Calu3 (cell line): Measurements from ENCODE around the gene TMEM181. TPM values are rescaled to one million over a fixed set of nuclear protein-coding genes. Genes with fewer than 3 reads are reported as not detected.

Experiments used
- Bru-seq: library from RNA; stranded (reverse); fragments of 400-500 nt; gene quantifications from one replicate; lab custom pipeline; 2021; lab: Mats Ljungman, UMichigan
- BruChase-seq, 2 experiments: library from RNA; stranded (reverse); fragments of 400-500 nt; gene quantifications; one replicate each; lab custom pipeline; 2021; lab: Mats Ljungman, UMichigan
- BruUV-seq: library from RNA; stranded (reverse); fragments of 400-500 nt; replicated peaks from 2 replicates; lab custom pipeline; 2021; lab: Mats Ljungman, UMichigan
- CTCF ChIA-PET: fragments of 300-600 bp; sonication (Branson Sonifier 250); formaldehyde crosslinking; loops from one replicate; lab custom pipeline; 2022; ENCODE audit warnings: antibody characterized with exemption; lab: Charles Lee
- DNase-seq: peaks from one replicate; pipeline ENCODE4 v3.0.0; 2022
- H3K27ac Mint-ChIP-seq: one replicate; pipeline ENCODE4 v1.8.0; 2022; ENCODE audit warnings: mixed read lengths; ENCODE audit not compliant: unreplicated experiment
- H3K27me3 Mint-ChIP-seq: one replicate; pipeline ENCODE4 v1.8.0; 2022; ENCODE audit warnings: mixed read lengths; ENCODE audit not compliant: unreplicated experiment
- H3K36me3 Mint-ChIP-seq: one replicate; pipeline ENCODE4 v1.8.0; 2022; ENCODE audit warnings: mild to moderate bottlenecking, moderate library complexity, mixed read lengths; ENCODE audit not compliant: insufficient read depth, unreplicated experiment
- H3K4me1 Mint-ChIP-seq: one replicate; pipeline ENCODE4 v1.8.0; 2022; ENCODE audit warnings: mild to moderate bottlenecking, low read depth, mixed read lengths; ENCODE audit not compliant: unreplicated experiment
- H3K4me3 Mint-ChIP-seq: one replicate; pipeline ENCODE4 v1.8.0; 2022; ENCODE audit warnings: mild to moderate bottlenecking, low read depth, moderate library complexity, mixed read lengths; ENCODE audit not compliant: unreplicated experiment
- H3K9me3 Mint-ChIP-seq: one replicate; pipeline ENCODE4 v1.8.0; 2022; ENCODE audit warnings: low read depth, mixed read lengths; ENCODE audit not compliant: unreplicated experiment
- intact Hi-C: fragments of 100-400 bp; cut with micrococcal nuclease; formaldehyde crosslinking; loops from one replicate; pipeline ENCODE4 v1.10.0; 2022; ENCODE audit not compliant: unreplicated experiment
- long read RNA-seq: library from polyadenylated mRNA; stranded (forward); transcript quantifications from one replicate; pipeline ENCODE4 v2.0.0, GENCODE V29; 2022
- total RNA-seq: library from RNA; stranded (reverse); gene quantifications from 2 replicates; pipeline ENCODE4 v1.2.3, GENCODE V29; 2022
- TF ChIP-seq, protein P1 (sequence below): fragments of 200-600 bp; IDR thresholded peaks from one replicate; pipeline ENCODE4 v1.8.0; 2022; ENCODE audit warnings: antibody characterized with exemption; ENCODE audit not compliant: unreplicated experiment

TMEM181 gene, protein sequence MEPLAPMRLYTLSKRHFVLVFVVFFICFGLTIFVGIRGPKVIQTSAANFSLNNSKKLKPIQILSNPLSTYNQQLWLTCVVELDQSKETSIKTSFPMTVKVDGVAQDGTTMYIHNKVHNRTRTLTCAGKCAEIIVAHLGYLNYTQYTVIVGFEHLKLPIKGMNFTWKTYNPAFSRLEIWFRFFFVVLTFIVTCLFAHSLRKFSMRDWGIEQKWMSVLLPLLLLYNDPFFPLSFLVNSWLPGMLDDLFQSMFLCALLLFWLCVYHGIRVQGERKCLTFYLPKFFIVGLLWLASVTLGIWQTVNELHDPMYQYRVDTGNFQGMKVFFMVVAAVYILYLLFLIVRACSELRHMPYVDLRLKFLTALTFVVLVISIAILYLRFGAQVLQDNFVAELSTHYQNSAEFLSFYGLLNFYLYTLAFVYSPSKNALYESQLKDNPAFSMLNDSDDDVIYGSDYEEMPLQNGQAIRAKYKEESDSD
- total RNA-seq (42.9 and 48.7 TPM in 2 replicates), Bru-seq, nascent RNA (percentile 82 among the genes with signal in this experiment), BruChase-seq, experiment 1, labeled RNA remaining after a 6-hour chase (percentile 94 among the genes with signal in this experiment), BruChase-seq, experiment 2, labeled RNA remaining after a 2-hour chase (percentile 94 among the genes with signal in this experiment)
- long read RNA-seq, partial matches to known transcripts: 1 of 38 reads
- long read RNA-seq, other reads (novel, unspliced or antisense): 37 of 38 reads

DNA sequence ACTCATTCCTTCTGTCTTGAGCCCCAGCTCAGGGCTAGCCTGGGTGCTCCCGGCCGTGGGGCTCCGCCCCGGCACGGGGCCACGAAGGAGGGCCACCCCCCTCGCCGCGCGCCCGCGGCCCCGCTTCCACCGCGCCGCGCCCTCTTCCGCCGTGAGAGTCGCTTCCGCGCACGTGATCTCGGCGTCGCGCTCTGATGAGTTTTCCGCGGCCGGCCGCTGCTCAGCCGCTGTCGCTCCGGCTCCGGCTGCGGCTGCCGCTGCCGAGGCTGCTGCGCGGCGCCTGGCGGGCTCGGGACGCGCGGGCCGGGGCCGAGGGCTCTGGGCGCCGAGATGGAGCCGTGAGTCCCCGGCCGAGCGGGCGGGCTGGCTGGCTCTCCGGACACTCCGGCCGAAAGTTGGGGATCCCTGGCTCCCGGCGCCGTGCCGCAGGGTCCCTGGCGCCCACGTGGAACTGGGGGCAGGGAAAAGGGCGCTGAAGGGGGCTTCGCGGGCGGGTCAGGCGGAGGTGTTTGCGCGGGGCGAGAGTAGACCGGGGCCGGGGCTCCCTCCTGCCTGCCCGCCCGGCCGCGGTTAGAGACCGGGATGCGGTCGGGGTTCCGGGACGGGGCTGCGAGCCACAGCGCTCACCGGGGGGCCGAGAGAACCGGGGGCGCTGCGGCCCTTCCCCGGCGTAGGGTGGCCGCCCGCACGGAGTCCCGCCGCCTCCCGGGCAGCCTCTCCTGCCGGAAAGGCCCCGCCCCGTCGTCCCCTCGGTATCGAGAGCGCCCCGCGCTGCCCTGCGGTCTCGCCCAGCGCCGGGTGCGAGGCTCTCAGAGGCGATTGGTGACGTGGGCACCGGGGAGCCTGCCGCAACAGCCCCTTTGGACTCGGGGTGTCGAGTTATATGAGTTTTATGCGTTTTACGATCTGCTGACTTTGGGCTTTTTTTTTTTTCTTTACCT, at the start of gene TMEM181:
Gene TMEM181 (plus strand): TSS at position 197 of the 941 bp plus-strand sequence. CDS start 134 bp downstream, at position 331.
- H3K4me1 Mint-ChIP-seq: peaks cover 21% of the 10 kb centered on the region
- peak within 1 kb of the TSS; percentile 85 for H3K4me3 Mint-ChIP-seq
- no TSS peak for BruUV-seq
- peaks cover 40% of the 10 kb centered on the region for H3K36me3 Mint-ChIP-seq
- H3K9me3 Mint-ChIP-seq: no peaks in the 10 kb centered on the region
- peak within 1 kb of the TSS; percentile 95 for H3K27ac Mint-ChIP-seq
- DNase-seq: peak; percentile 86
- TF ChIP-seq, protein P1, sequence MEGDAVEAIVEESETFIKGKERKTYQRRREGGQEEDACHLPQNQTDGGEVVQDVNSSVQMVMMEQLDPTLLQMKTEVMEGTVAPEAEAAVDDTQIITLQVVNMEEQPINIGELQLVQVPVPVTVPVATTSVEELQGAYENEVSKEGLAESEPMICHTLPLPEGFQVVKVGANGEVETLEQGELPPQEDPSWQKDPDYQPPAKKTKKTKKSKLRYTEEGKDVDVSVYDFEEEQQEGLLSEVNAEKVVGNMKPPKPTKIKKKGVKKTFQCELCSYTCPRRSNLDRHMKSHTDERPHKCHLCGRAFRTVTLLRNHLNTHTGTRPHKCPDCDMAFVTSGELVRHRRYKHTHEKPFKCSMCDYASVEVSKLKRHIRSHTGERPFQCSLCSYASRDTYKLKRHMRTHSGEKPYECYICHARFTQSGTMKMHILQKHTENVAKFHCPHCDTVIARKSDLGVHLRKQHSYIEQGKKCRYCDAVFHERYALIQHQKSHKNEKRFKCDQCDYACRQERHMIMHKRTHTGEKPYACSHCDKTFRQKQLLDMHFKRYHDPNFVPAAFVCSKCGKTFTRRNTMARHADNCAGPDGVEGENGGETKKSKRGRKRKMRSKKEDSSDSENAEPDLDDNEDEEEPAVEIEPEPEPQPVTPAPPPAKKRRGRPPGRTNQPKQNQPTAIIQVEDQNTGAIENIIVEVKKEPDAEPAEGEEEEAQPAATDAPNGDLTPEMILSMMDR: no peak
- intact Hi-C loops: no loop called here
- no peaks in the 10 kb centered on the region for H3K27me3 Mint-ChIP-seq
- CTCF ChIA-PET: interaction anchor here (0.8 kb wide), 1 partner anchor 12 kb away, joined by 3 read pairs; no protein-coding TSS in a partner anchor

DNA sequence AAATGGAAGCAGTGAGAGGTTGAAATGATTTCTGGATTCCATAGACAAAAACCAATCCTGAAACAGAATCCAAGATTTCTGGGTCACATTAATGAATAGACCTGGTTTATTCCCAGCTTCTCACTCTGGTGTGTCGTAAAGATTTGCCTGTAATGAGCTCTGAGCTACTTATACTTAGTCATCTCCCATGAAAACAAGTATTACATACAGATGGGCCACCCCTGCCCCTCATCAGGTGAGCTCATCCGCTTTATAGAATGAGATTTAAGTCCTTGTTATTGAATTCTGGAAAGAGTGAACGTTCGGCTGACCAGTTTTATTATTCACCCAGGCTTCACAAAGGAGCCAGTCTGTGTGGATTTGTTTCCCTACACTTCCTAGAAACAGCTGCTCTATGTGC, 47.1 kb upstream of the TMEM181 start:
- DNase-seq: no peak
- CTCF ChIA-PET: interaction anchor here (1.3 kb wide), 1 partner anchor 292 kb away, joined by 3 read pairs; no protein-coding TSS in a partner anchor
- intact Hi-C loops: no loop called here
- Mint-ChIP-seq H3K36me3 (peaks cover 4% of the 10 kb centered on the region), H3K27ac (no peak overlapping the region), H3K9me3 (no peaks in the 10 kb centered on the region), H3K27me3 (no peaks in the 10 kb centered on the region), H3K4me1 (no peaks in the 10 kb centered on the region), H3K4me3 (no peak overlapping the region)
- TF ChIP-seq, protein P1: no peak
- BruUV-seq: no TSS peak

DNA sequence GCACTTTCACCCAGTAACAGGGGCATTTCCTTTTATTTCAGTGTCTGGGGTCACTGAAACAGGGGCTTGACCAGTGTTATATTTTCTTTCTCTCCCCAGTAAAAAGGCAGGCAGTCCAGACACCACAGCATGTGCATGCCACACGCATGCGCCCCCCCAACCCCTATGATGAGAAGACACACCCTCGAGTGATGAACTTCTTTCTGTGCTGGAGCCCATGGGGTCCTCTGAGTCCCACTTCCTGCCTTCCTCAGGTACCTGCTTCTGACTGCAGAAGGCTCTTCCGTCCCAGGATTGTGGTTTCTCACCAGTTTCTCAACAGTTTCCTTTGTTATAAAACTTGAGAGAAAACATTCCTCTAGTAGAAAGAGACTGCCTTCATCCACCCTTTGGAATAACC, 45.7 kb upstream of the TMEM181 start:
- no peaks in the 10 kb centered on the region for H3K27me3 Mint-ChIP-seq
- H3K9me3 Mint-ChIP-seq: no peaks in the 10 kb centered on the region
- intact Hi-C loops: no loop called here
- H3K4me3 Mint-ChIP-seq: no peak overlapping the region
- CTCF ChIA-PET: interaction anchor here (0.5 kb wide), 1 partner anchor 68 kb away, joined by 7 read pairs; no protein-coding TSS in a partner anchor
- no TSS peak for BruUV-seq
- H3K27ac Mint-ChIP-seq: no peak overlapping the region
- peaks cover 4% of the 10 kb centered on the region for H3K36me3 Mint-ChIP-seq
- TF ChIP-seq, protein P1: no peak
- DNase-seq: no peak
- H3K4me1 Mint-ChIP-seq: peaks cover 9% of the 10 kb centered on the region

DNA sequence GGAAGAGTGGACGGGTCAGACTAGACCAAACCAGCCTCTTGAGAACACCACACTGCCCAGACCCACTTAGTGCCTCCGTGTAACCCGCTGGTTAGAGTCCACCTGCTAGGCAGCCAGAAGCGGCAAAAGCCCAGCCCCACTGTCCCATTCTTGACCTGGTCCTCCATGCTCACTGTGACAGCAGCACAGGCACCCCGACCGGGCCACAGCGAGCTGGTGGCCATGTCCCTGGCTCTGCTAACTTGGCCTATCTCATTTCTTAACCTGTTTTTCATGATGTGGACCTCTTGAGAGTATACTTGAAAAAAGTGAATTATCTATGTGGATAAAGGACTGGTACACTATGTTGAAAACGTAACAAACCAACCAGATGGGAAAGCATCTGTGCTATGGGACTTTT, 44.9 kb upstream of the TMEM181 start:
- CTCF ChIA-PET: no interaction called here
- Mint-ChIP-seq H3K4me3 (no peak overlapping the region), H3K4me1 (peaks cover 9% of the 10 kb centered on the region), H3K9me3 (no peaks in the 10 kb centered on the region), H3K27me3 (no peaks in the 10 kb centered on the region), H3K36me3 (peaks cover 4% of the 10 kb centered on the region), H3K27ac (no peak overlapping the region)
- no peak for DNase-seq
- intact Hi-C loops: no loop called here
- TF ChIP-seq, protein P1: no peak
- BruUV-seq: no TSS peak
